ENCODE results near the gene GRK7.

GRK7 gene

DNA sequence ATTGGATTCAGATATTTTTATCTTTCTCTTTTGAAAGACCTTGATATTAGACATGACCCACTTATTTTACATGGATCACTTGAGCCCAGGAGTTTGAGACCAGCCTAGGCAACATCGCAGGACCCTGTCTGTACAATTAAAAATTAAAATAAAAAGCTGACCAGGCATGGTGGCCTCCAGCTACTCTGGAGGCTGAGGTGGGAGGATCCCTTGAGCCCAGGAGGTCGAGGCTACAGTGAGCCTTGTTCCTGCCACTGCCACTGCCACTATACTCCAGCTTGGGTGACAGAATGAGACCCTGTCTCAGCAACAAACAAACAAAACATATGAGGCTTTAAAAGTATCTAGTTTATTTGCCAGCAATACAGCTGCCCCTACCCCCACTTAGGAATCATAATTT, 23.5 kb upstream of the GRK7 start:
- Histone ChIP-seq H3K4ac (ENCODE audit: low read depth in 1 of 2, low read length in 2 of 2) (no peak overlapping the region), H3K27me3 (ENCODE audit: control insufficient read depth in 1 of 2, insufficient read depth in 1 of 2, low read length in 2 of 2) (no peaks in the 10 kb centered on the region), H2BK120ac (ENCODE audit: low read depth, low read length) (no peak overlapping the region), H4K8ac (ENCODE audit: low read length) (no peak overlapping the region), H3K9me3 (ENCODE audit: control insufficient read depth, low read length) (no peaks in the 10 kb centered on the region), H2AK5ac (ENCODE audit: low read length, severe bottlenecking) (peak overlapping the region; percentile 61), H3K14ac (ENCODE audit: low read length in 2 of 2) (no peak overlapping the region), H2BK15ac (ENCODE audit: low read depth, poor library complexity, severe bottlenecking) (no peak overlapping the region), H3K23ac (ENCODE audit: low read length in 2 of 2) (no peak overlapping the region), H2BK12ac (ENCODE audit: low read length in 2 of 2) (no peak overlapping the region), H3K4me3 (ENCODE audit: insufficient read depth in 1 of 2, low read depth in 1 of 2, low read length in 2 of 2) (peak overlapping the region in 1 of 2 experiments; percentile 90), H3K4me1 (ENCODE audit: control insufficient read depth, insufficient read depth, low read depth, low read length) (peaks cover 3% of the 10 kb centered on the region), H2AFZ (ENCODE audit: low read depth, low read length) (no peak overlapping the region), H4K91ac (ENCODE audit: low read length) (no peak overlapping the region), H3K36me3 (ENCODE audit: control insufficient read depth in 1 of 2, insufficient read depth in 2 of 2, low read depth in 1 of 2, low read length in 2 of 2) (peaks cover 0 to 31% of the 10 kb centered on the region in 2 experiments), H2BK5ac (ENCODE audit: low read depth, low read length, poor library complexity, severe bottlenecking) (no peak overlapping the region), H3K4me2 (ENCODE audit: low read length, poor library complexity, severe bottlenecking) (peak overlapping the region; percentile 41), H3K9ac (ENCODE audit: low read length) (peak overlapping the region; percentile 95), H3K79me1 (replicated peaks; ENCODE audit: low read length, poor library complexity, severe bottlenecking) (peaks cover 3% of the 10 kb centered on the region), H3K27ac (ENCODE audit: low read length, poor library complexity, severe bottlenecking) (no peak overlapping the region), H3K18ac (ENCODE audit: low read depth in 1 of 2, low read length in 2 of 2) (no peak overlapping the region)
- 83% methylated on average over 2 of the region's 2 CpGs for WGBS
- no peak for DNase-seq

DNA sequence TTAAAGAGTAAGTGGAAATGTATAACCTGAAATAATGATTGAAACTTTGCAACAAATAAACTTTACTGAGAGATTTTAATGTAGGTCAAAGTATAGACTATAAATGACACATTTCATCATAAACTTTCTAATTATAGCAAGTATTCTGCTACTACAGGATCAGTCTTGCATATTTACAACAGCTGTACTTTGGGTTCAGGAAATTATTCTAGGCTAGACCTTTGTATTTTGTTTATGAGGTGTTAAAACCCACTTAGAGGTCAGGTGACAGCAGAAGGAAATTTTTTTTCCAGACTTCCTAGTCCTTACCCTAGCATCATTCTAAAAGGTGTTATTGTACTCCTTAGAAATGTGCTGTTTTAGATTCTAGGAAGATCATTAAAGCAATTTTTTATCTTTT, 22.9 kb upstream of the GRK7 start:
- Histone ChIP-seq H2AK5ac (ENCODE audit: low read length, severe bottlenecking) (no peak overlapping the region), H3K14ac (ENCODE audit: low read length in 2 of 2) (no peak overlapping the region), H3K23ac (ENCODE audit: low read length in 2 of 2) (no peak overlapping the region), H3K4me2 (ENCODE audit: low read length, poor library complexity, severe bottlenecking) (no peak overlapping the region), H3K36me3 (ENCODE audit: control insufficient read depth in 1 of 2, insufficient read depth in 2 of 2, low read depth in 1 of 2, low read length in 2 of 2) (peaks cover 3 to 37% of the 10 kb centered on the region in 2 experiments), H3K27ac (ENCODE audit: low read length, poor library complexity, severe bottlenecking) (no peak overlapping the region), H3K4me3 (ENCODE audit: insufficient read depth in 1 of 2, low read depth in 1 of 2, low read length in 2 of 2) (peak overlapping the region in 1 of 2 experiments; percentile 90), H3K4me1 (ENCODE audit: control insufficient read depth, insufficient read depth, low read depth, low read length) (peaks cover 3% of the 10 kb centered on the region), H3K27me3 (ENCODE audit: control insufficient read depth in 1 of 2, insufficient read depth in 1 of 2, low read length in 2 of 2) (no peaks in the 10 kb centered on the region), H2BK12ac (ENCODE audit: low read length in 2 of 2) (no peak overlapping the region), H3K4ac (ENCODE audit: low read depth in 1 of 2, low read length in 2 of 2) (no peak overlapping the region), H3K79me1 (replicated peaks; ENCODE audit: low read length, poor library complexity, severe bottlenecking) (peaks cover 7% of the 10 kb centered on the region), H3K9ac (ENCODE audit: low read length) (peak overlapping the region; percentile 95), H3K18ac (ENCODE audit: low read depth in 1 of 2, low read length in 2 of 2) (no peak overlapping the region), H4K8ac (ENCODE audit: low read length) (no peak overlapping the region), H2AFZ (ENCODE audit: low read depth, low read length) (no peak overlapping the region), H3K9me3 (ENCODE audit: control insufficient read depth, low read length) (no peaks in the 10 kb centered on the region), H2BK15ac (ENCODE audit: low read depth, poor library complexity, severe bottlenecking) (no peak overlapping the region), H4K91ac (ENCODE audit: low read length) (no peak overlapping the region), H2BK120ac (ENCODE audit: low read depth, low read length) (no peak overlapping the region), H2BK5ac (ENCODE audit: low read depth, low read length, poor library complexity, severe bottlenecking) (no peak overlapping the region)
- no peak for DNase-seq

DNA sequence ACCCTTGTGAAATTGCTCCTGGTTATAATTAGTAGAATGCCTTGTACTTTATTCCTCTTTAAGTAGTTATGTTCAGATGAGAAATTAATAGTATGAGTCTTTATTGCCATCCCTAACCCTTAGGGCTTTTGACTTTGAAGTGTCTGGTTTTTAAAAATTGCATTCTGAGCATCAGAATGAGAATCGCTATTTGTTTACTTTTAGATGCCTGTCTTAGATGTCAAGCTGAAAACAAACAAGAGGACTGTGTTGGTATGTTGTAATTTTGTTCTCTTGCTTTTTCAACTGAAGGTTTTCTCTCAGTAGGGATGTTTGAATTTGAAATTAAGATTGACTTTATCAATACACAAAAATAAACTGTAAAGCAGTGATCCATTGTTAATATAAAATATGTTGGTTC, 19.9 kb upstream of the GRK7 start:
- Histone ChIP-seq H2BK12ac (ENCODE audit: low read length in 2 of 2) (no peak overlapping the region), H2BK120ac (ENCODE audit: low read depth, low read length) (no peak overlapping the region), H3K4me2 (ENCODE audit: low read length, poor library complexity, severe bottlenecking) (no peak overlapping the region), H3K27ac (ENCODE audit: low read length, poor library complexity, severe bottlenecking) (no peak overlapping the region), H3K23ac (ENCODE audit: low read length in 2 of 2) (no peak overlapping the region), H2BK15ac (ENCODE audit: low read depth, poor library complexity, severe bottlenecking) (no peak overlapping the region), H3K14ac (ENCODE audit: low read length in 2 of 2) (no peak overlapping the region), H3K79me1 (replicated peaks; ENCODE audit: low read length, poor library complexity, severe bottlenecking) (peaks cover 14% of the 10 kb centered on the region), H4K8ac (ENCODE audit: low read length) (no peak overlapping the region), H2BK5ac (ENCODE audit: low read depth, low read length, poor library complexity, severe bottlenecking) (no peak overlapping the region), H3K36me3 (ENCODE audit: control insufficient read depth in 1 of 2, insufficient read depth in 2 of 2, low read depth in 1 of 2, low read length in 2 of 2) (peaks cover 13 to 64% of the 10 kb centered on the region in 2 experiments), H3K4me3 (ENCODE audit: insufficient read depth in 1 of 2, low read depth in 1 of 2, low read length in 2 of 2) (no peak overlapping the region), H3K27me3 (ENCODE audit: control insufficient read depth in 1 of 2, insufficient read depth in 1 of 2, low read length in 2 of 2) (no peaks in the 10 kb centered on the region), H3K9me3 (ENCODE audit: control insufficient read depth, low read length) (no peaks in the 10 kb centered on the region), H2AK5ac (ENCODE audit: low read length, severe bottlenecking) (no peak overlapping the region), H2AFZ (ENCODE audit: low read depth, low read length) (no peak overlapping the region), H3K18ac (ENCODE audit: low read depth in 1 of 2, low read length in 2 of 2) (no peak overlapping the region), H3K4ac (ENCODE audit: low read depth in 1 of 2, low read length in 2 of 2) (no peak overlapping the region), H3K4me1 (ENCODE audit: control insufficient read depth, insufficient read depth, low read depth, low read length) (peaks cover 3% of the 10 kb centered on the region), H3K9ac (ENCODE audit: low read length) (peak overlapping the region; percentile 28), H4K91ac (ENCODE audit: low read length) (no peak overlapping the region)
- peak; percentile 14 for DNase-seq
- WGBS: 24% methylated on average over 1 of the region's 1 CpG

DNA sequence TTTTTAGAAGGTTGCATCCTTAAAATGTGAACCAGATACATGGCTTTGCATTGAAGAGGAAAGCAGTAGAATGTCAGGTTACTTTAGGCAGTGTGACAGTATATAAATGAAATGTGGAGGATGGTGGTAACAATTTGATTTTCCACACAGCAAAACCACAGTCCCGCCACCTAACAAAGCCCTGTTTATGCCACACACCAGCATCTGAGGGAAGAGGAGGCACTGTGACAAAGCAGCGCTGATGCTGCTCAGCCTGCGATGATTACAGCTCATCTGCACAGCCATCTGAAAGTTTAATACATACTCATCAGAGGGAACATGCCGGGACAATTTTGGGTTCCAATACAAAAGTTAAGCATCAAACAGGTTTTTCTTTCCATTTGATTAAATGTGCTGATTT, 16.2 kb upstream of the GRK7 start:
- Histone ChIP-seq H3K4ac (ENCODE audit: low read depth in 1 of 2, low read length in 2 of 2) (no peak overlapping the region), H3K18ac (ENCODE audit: low read depth in 1 of 2, low read length in 2 of 2) (no peak overlapping the region), H2BK12ac (ENCODE audit: low read length in 2 of 2) (peak overlapping the region in 1 of 2 experiments; percentile 83), H4K91ac (ENCODE audit: low read length) (no peak overlapping the region), H3K36me3 (ENCODE audit: control insufficient read depth in 1 of 2, insufficient read depth in 2 of 2, low read depth in 1 of 2, low read length in 2 of 2) (peaks cover 19 to 85% of the 10 kb centered on the region in 2 experiments), H3K79me1 (replicated peaks; ENCODE audit: low read length, poor library complexity, severe bottlenecking) (peaks cover 14% of the 10 kb centered on the region), H2BK120ac (ENCODE audit: low read depth, low read length) (no peak overlapping the region), H3K4me3 (ENCODE audit: insufficient read depth in 1 of 2, low read depth in 1 of 2, low read length in 2 of 2) (no peak overlapping the region), H3K27ac (ENCODE audit: low read length, poor library complexity, severe bottlenecking) (no peak overlapping the region), H2AK5ac (ENCODE audit: low read length, severe bottlenecking) (no peak overlapping the region), H3K27me3 (ENCODE audit: control insufficient read depth in 1 of 2, insufficient read depth in 1 of 2, low read length in 2 of 2) (no peaks in the 10 kb centered on the region), H3K14ac (ENCODE audit: low read length in 2 of 2) (no peak overlapping the region), H2BK5ac (ENCODE audit: low read depth, low read length, poor library complexity, severe bottlenecking) (no peak overlapping the region), H3K4me2 (ENCODE audit: low read length, poor library complexity, severe bottlenecking) (no peak overlapping the region), H2AFZ (ENCODE audit: low read depth, low read length) (no peak overlapping the region), H3K23ac (ENCODE audit: low read length in 2 of 2) (no peak overlapping the region), H3K4me1 (ENCODE audit: control insufficient read depth, insufficient read depth, low read depth, low read length) (peaks cover 1% of the 10 kb centered on the region), H3K9ac (ENCODE audit: low read length) (no peak overlapping the region), H2BK15ac (ENCODE audit: low read depth, poor library complexity, severe bottlenecking) (no peak overlapping the region), H4K8ac (ENCODE audit: low read length) (peak overlapping the region; percentile 57), H3K9me3 (ENCODE audit: control insufficient read depth, low read length) (no peaks in the 10 kb centered on the region)
- DNase-seq: no peak
- 100% methylated on average over 2 of the region's 4 CpGs for WGBS

Data from mesenchymal stem cell (in vitro differentiated cells and primary cell).